Measurements from ENCODE around the gene OR51B5. TPM values are rescaled to one million over a fixed set of nuclear protein-coding genes. Genes with fewer than 3 reads are reported as not detected.

OR51B5 gene
- total and polyA plus RNA-seq, 2 of the 4 experiments (the other 2 are of a cell fraction), result 0.09 to 0.54 TPM

DNA sequence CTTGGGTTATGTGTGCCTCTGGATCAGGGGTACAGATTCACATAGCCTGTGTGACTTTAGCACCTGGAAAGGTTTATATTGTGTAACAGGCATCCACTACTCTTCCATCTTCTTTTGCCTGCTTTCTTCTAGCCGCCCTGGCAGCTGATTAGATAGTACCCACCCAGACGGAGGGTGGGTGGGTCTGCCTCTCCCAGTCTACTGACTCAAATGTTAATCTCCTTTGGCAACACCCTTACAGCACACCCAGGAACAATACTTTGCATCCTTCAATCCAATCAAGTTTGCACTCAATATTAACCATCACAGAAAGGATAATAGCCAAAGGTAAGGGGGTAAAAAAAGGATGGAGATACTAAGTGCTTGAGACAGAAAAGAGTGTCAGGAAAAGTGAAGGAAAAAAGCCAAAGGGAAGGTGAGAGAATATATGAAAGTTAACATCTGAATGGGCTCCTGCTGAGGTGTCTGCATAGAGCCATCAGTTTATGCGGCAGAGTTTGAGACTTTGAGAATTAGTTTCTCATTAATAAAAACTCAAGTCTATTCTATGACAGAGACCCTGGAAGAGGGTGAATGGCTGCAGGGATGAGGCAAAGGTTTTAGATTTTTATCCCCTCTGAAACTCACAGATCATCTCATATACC, 5.3 kb upstream of the OR51B5 start (continued):
- no peak for TF ChIP-seq MXI1 (IDR thresholded peaks at IDR 0.05; ENCODE audit: borderline replicate concordance, low read depth, low read length)

DNA sequence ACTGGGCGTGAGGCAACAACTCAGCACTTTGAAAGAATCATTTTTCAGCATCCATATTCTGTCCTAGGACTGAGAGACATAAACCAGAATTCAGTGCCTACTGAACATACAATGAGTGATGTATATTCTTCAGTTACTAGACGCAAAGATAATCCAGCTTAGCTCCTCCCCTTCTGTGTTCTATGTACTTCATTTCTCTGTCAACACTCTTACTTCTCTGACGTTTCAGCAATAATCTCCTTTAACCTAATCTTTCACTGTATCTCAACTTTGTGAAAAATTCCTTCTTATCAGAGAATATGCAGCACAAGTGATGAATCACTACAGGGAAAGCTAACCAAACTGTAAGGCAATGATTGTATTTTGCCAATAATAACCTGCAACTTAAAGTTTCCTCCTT, 2.5 kb upstream of the OR51B5 start:
- Histone ChIP-seq H3K9me3 (ENCODE audit: control insufficient read depth, insufficient read depth, low read length) (no peaks in the 10 kb centered on the region), H3K9ac (ENCODE audit: low read depth, low read length) (no peak overlapping the region), H3K4me3 (ENCODE audit: insufficient read depth, low read depth, low read length) (no peak overlapping the region), H2BK5ac (ENCODE audit: low read depth, low read length, poor library complexity, severe bottlenecking) (peak overlapping the region; percentile 100), H3K27ac (ENCODE audit: insufficient read depth, low read length) (peak overlapping the region; percentile 76; the same call in 1 of the 2 replicates), H3K36me3 (ENCODE audit: control insufficient read depth, insufficient read depth, low read length) (no peaks in the 10 kb centered on the region), H3K4me2 (ENCODE audit: low read depth, low read length) (no peak overlapping the region), H3K9me1 (ENCODE audit: insufficient read depth, low read length) (peaks cover 5% of the 10 kb centered on the region; the same call in 1 of the 2 replicates), H3K56ac (ENCODE audit: extremely low read depth, insufficient read depth, low read length) (peak overlapping the region; percentile 13; the same call in 1 of the 2 replicates), H3K79me1 (ENCODE audit: low read depth in 1 of 2, low read length in 2 of 2) (no peaks in the 10 kb centered on the region), H4K5ac (ENCODE audit: low read depth, low read length) (peak overlapping the region; percentile 100), H2AK5ac (ENCODE audit: low read depth, low read length) (peak overlapping the region; percentile 76), H4K8ac (ENCODE audit: low read depth in 2 of 2, low read length in 2 of 2) (peak overlapping the region; percentile 80 to 92), H4K91ac (ENCODE audit: insufficient read depth, low read depth, low read length) (peak overlapping the region; percentile 95), H3K23ac (ENCODE audit: low read depth, low read length) (peak overlapping the region; percentile 46), H3K4me1 (ENCODE audit: control insufficient read depth, insufficient read depth, low read length) (peaks cover 19% of the 10 kb centered on the region), H3K18ac (ENCODE audit: low read depth, low read length) (peak overlapping the region; percentile 100), H3K27me3 (ENCODE audit: control insufficient read depth, insufficient read depth, low read length) (no peaks in the 10 kb centered on the region), H2BK120ac (ENCODE audit: low read depth, low read length) (peak overlapping the region; percentile 97), H2BK15ac (ENCODE audit: low read depth, low read length) (peak overlapping the region; percentile 41; the same call in 2 of the 3 replicates), H2AK9ac (replicated peaks; ENCODE audit: low read depth, low read length, poor library complexity) (no peak overlapping the region), H3K4ac (ENCODE audit: low read depth, low read length) (peak overlapping the region; percentile 90), H4K20me1 (ENCODE audit: insufficient read depth, low read length) (no peaks in the 10 kb centered on the region), H2BK20ac (ENCODE audit: low read depth, low read length) (peak overlapping the region; percentile 95), H2AFZ (replicated peaks; ENCODE audit: low read length, poor library complexity) (no peak overlapping the region), H3K14ac (replicated peaks; ENCODE audit: low read depth, low read length) (peak overlapping the region; percentile 89)
- DNase-seq (peak; percentile 45), ATAC-seq (ENCODE audit: low read depth) (no peak)
- ChIA-PET POLR2A (ENCODE audit: unreplicated experiment) (no interaction called here), CTCF (interaction anchor here (1.4 kb wide), 1 partner anchor 19 kb away, joined by 3 read pairs; no protein-coding TSS in a partner anchor)
- in situ Hi-C loops (cut with MboI; ENCODE audit: low sequenced_read_pairs) (no loop called here), dilution Hi-C loops (cut with HindIII; ENCODE audit: low sequenced_read_pairs, unreplicated experiment) (no loop called here), intact Hi-C loops (cut with micrococcal nuclease) (no loop called here)
- BruUV-seq (replicated peaks), result no TSS peak
- no CpG with 5 or more reads among the region's 3 CpGs for WGBS, 2 experiments (ENCODE audit: extremely low coverage in 2 of 2, insufficient read length in 1 of 2)
- TF ChIP-seq CEBPB (IDR thresholded peaks at IDR 0.05; ENCODE audit: low read depth, low read length) (no peak), MAFK (IDR thresholded peaks at IDR 0.05; ENCODE audit: low read depth, low read length) (no peak), SMC3 (IDR thresholded peaks at IDR 0.05; ENCODE audit: low read depth, low read length) (no peak)
